SK-N-SH treated with all-trans-retinoic acid at 6 μM for 48 hours (cell line): ENCODE results near the gene ARHGAP15.

Source experiments
- GLIS3 ChIP-seq: fragments of 250-450 bp; sonication (Bioruptor Pico); IDR thresholded peaks from 2 replicates; pipeline ENCODE4 v1.5.0; 2020; ENCODE audit warnings: mild to moderate bottlenecking, moderate library complexity
- OSR1 ChIP-seq: fragments of 250-450 bp; sonication (Bioruptor Pico); IDR thresholded peaks from 2 replicates; pipeline ENCODE4 v1.8.0; 2022; ENCODE audit warnings: moderate library complexity, mild to moderate bottlenecking, inconsistent platforms
- TCF4 ChIP-seq: fragments of 250-450 bp; sonication (Bioruptor Pico); IDR thresholded peaks from 2 replicates; pipeline ENCODE4 v1.8.0; 2021; ENCODE audit warnings: mild to moderate bottlenecking, moderate library complexity, borderline replicate concordance
- TOX ChIP-seq: fragments of 250-450 bp; sonication (Bioruptor Pico); IDR thresholded peaks from 2 replicates; pipeline ENCODE4 v1.8.0; 2021; ENCODE audit warnings: mild to moderate bottlenecking, moderate library complexity, borderline replicate concordance
- ZC3H10 ChIP-seq: fragments of 250-450 bp; sonication (Bioruptor Pico); IDR thresholded peaks from 2 replicates; pipeline ENCODE4 v1.5.1; 2021; ENCODE audit warnings: mild to moderate bottlenecking, moderate library complexity
- ZFP3 ChIP-seq: fragments of 250-450 bp; sonication (Bioruptor Pico); IDR thresholded peaks from 2 replicates; pipeline ENCODE4 v1.5.0; 2020; ENCODE audit warnings: mild to moderate bottlenecking, moderate library complexity
- ZFP30 ChIP-seq: fragments of 450-650 bp; formaldehyde crosslinking; IDR thresholded peaks from 2 replicates; pipeline ENCODE4 v1.5.0; 2022; ENCODE audit warnings: mild to moderate bottlenecking, moderate library complexity
- ZNF565 ChIP-seq: fragments of 450-650 bp; formaldehyde crosslinking; conservative IDR thresholded peaks from 2 replicates; pipeline ENCODE4 v1.5.0; 2020; ENCODE audit warnings: low read depth, mild to moderate bottlenecking, moderate library complexity
- ZNF70 ChIP-seq: fragments of 450-650 bp; formaldehyde crosslinking; IDR thresholded peaks from 2 replicates; pipeline ENCODE4 v1.5.0; 2020; ENCODE audit warnings: mild to moderate bottlenecking, moderate library complexity
- TF ChIP-seq, protein P1 (sequence below): fragments of 250-450 bp; sonication (Bioruptor Pico); IDR thresholded peaks from 2 replicates; pipeline ENCODE4 v1.8.0; 2020; ENCODE audit warnings: mild to moderate bottlenecking, moderate library complexity, borderline replicate concordance
- TF ChIP-seq, protein P2 (sequence below): fragments of 250-450 bp; sonication (Bioruptor Pico); IDR thresholded peaks from 2 replicates; pipeline ENCODE4 v1.5.1; 2020; ENCODE audit warnings: low read depth, mild to moderate bottlenecking, moderate library complexity

DNA sequence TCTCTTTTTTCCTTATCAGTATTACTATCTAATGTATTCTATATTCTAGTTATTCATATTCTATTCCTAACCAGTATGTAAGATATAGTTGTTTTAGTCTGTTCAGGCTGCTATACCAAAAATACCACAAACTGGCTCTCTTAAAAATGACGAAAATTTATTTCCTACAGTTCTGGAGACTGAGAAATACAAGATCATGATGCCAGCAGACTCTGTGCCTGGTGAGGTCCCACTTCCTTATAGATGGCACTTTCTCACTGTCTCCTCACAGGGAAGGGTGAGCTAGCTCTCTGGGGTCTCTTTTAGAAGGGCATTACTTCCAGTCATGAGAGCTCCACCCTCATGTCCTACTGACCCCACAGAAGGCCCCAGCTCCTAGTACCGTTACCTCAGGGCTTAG is 4.8 kb upstream of the ARHGAP15 start:
- TF ChIP-seq, protein P1, sequence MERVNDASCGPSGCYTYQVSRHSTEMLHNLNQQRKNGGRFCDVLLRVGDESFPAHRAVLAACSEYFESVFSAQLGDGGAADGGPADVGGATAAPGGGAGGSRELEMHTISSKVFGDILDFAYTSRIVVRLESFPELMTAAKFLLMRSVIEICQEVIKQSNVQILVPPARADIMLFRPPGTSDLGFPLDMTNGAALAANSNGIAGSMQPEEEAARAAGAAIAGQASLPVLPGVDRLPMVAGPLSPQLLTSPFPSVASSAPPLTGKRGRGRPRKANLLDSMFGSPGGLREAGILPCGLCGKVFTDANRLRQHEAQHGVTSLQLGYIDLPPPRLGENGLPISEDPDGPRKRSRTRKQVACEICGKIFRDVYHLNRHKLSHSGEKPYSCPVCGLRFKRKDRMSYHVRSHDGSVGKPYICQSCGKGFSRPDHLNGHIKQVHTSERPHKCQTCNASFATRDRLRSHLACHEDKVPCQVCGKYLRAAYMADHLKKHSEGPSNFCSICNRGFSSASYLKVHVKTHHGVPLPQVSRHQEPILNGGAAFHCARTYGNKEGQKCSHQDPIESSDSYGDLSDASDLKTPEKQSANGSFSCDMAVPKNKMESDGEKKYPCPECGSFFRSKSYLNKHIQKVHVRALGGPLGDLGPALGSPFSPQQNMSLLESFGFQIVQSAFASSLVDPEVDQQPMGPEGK (CRISPR knock-in tag), result no peak
- TF ChIP-seq TCF4 (CRISPR knock-in tag) (no peak), ZNF565 (no peak), TOX (CRISPR knock-in tag) (no peak), ZNF70 (CRISPR knock-in tag) (no peak), ZFP30 (CRISPR knock-in tag) (no peak), GLIS3 (CRISPR knock-in tag) (no peak), ZC3H10 (CRISPR knock-in tag) (no peak), OSR1 (no peak), ZFP3 (no peak)
- TF ChIP-seq, protein P2, sequence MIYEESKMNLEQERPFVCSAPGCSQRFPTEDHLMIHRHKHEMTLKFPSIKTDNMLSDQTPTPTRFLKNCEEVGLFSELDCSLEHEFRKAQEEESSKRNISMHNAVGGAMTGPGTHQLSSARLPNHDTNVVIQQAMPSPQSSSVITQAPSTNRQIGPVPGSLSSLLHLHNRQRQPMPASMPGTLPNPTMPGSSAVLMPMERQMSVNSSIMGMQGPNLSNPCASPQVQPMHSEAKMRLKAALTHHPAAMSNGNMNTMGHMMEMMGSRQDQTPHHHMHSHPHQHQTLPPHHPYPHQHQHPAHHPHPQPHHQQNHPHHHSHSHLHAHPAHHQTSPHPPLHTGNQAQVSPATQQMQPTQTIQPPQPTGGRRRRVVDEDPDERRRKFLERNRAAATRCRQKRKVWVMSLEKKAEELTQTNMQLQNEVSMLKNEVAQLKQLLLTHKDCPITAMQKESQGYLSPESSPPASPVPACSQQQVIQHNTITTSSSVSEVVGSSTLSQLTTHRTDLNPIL (CRISPR knock-in tag), result no peak
